ENCODE results near the gene OAF.

OAF gene

GRCh38 chr11:120255519-120255866 lies 44.7 kb downstream of the OAF start:
- TF ChIP-seq EP300 (IDR thresholded peaks at IDR 0.05; ENCODE audit: borderline replicate concordance) (no peak), TCF12 (IDR thresholded peaks at IDR 0.05; ENCODE audit: low read depth) (no peak), REST (IDR thresholded peaks at IDR 0.05; ENCODE audit: low read depth) (no peak), FOXM1 (IDR thresholded peaks at IDR 0.05; ENCODE audit: borderline replicate concordance, low read depth) (no peak), CREB1 (IDR thresholded peaks at IDR 0.05; ENCODE audit: low read depth) (no peak), ZBTB7A (IDR thresholded peaks at IDR 0.05; ENCODE audit: low read depth) (no peak), TEAD4 (IDR thresholded peaks at IDR 0.05) (no peak), NFIC (IDR thresholded peaks at IDR 0.05) (no peak), RAD21 (IDR thresholded peaks at IDR 0.05; ENCODE audit: low read depth) (no peak), CEBPB (IDR thresholded peaks at IDR 0.05) (no peak), EGR1 (IDR thresholded peaks at IDR 0.05) (no peak), TAF1 (IDR thresholded peaks at IDR 0.05; ENCODE audit: low read depth) (no peak), USF1 (IDR thresholded peaks at IDR 0.05) (no peak), YY1 (IDR thresholded peaks at IDR 0.05; ENCODE audit: low read depth) (no peak)
- TF ChIP-seq, protein P1, sequence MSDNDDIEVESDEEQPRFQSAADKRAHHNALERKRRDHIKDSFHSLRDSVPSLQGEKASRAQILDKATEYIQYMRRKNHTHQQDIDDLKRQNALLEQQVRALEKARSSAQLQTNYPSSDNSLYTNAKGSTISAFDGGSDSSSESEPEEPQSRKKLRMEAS (IDR thresholded peaks at IDR 0.05), result no peak

GRCh38 chr11:120256178-120256577 lies 45.3 kb downstream of the OAF start:
- TF ChIP-seq TEAD4 (IDR thresholded peaks at IDR 0.05) (no peak), EGR1 (IDR thresholded peaks at IDR 0.05) (no peak), FOXM1 (IDR thresholded peaks at IDR 0.05; ENCODE audit: borderline replicate concordance, low read depth) (no peak), YY1 (IDR thresholded peaks at IDR 0.05; ENCODE audit: low read depth) (no peak)

DNA sequence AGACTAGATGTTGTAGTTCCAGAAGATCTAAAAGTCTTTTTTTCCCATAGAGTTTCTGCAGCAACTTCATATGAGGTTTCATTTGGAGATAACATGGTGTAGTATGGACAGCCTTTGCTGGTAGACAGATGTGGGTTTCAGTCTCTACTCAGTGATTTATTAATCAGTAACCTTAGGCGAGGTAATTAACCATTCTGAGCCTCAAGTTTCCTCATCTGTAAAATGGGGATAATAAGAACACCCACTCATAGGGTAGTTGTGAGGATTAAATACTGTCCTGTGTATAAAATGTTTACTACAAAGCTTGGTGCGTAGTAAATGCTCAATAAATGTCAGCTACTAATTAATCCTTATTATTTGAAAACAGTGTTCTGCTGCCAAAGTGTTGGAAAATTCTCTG lies 45.9 kb downstream of the OAF start:
- TF ChIP-seq REST (IDR thresholded peaks at IDR 0.05; ENCODE audit: low read depth) (no peak), EGR1 (IDR thresholded peaks at IDR 0.05) (no peak), ZBTB7A (IDR thresholded peaks at IDR 0.05; ENCODE audit: low read depth) (no peak), YY1 (IDR thresholded peaks at IDR 0.05; ENCODE audit: low read depth) (no peak), TCF12 (IDR thresholded peaks at IDR 0.05; ENCODE audit: low read depth) (no peak), NFIC (IDR thresholded peaks at IDR 0.05) (no peak), FOXM1 (IDR thresholded peaks at IDR 0.05; ENCODE audit: borderline replicate concordance, low read depth) (no peak), CEBPB (IDR thresholded peaks at IDR 0.05) (no peak), RAD21 (IDR thresholded peaks at IDR 0.05; ENCODE audit: low read depth) (no peak), EP300 (IDR thresholded peaks at IDR 0.05; ENCODE audit: borderline replicate concordance) (no peak), USF1 (IDR thresholded peaks at IDR 0.05) (no peak), CREB1 (IDR thresholded peaks at IDR 0.05; ENCODE audit: low read depth) (no peak)
- TF ChIP-seq, protein P1 (IDR thresholded peaks at IDR 0.05), result no peak

- TF ChIP-seq EP300 (IDR thresholded peaks at IDR 0.05; ENCODE audit: borderline replicate concordance) (no peak), USF1 (IDR thresholded peaks at IDR 0.05) (no peak), FOXM1 (IDR thresholded peaks at IDR 0.05; ENCODE audit: borderline replicate concordance, low read depth) (no peak), EGR1 (IDR thresholded peaks at IDR 0.05) (no peak), TCF12 (IDR thresholded peaks at IDR 0.05; ENCODE audit: low read depth) (no peak), NFIC (IDR thresholded peaks at IDR 0.05) (no peak), RAD21 (IDR thresholded peaks at IDR 0.05; ENCODE audit: low read depth) (no peak), ZBTB7A (IDR thresholded peaks at IDR 0.05; ENCODE audit: low read depth) (no peak), TEAD4 (IDR thresholded peaks at IDR 0.05) (no peak), CEBPB (IDR thresholded peaks at IDR 0.05) (no peak), YY1 (IDR thresholded peaks at IDR 0.05; ENCODE audit: low read depth) (no peak), TAF1 (IDR thresholded peaks at IDR 0.05; ENCODE audit: low read depth) (no peak), CREB1 (IDR thresholded peaks at IDR 0.05; ENCODE audit: low read depth) (no peak), REST (IDR thresholded peaks at IDR 0.05; ENCODE audit: low read depth) (no peak)
- TF ChIP-seq, protein P1 (IDR thresholded peaks at IDR 0.05), result no peak
Observed at GRCh38 chr11:120257346-120257745, 46.5 kb downstream of the OAF start.
